ENCODE results near the gene EBP.

GRCh38 chrX:48482526-48482925 is 39.1 kb upstream of the EBP start:
- TF ChIP-seq CTCF (IDR thresholded peaks at IDR 0.05) (no peak), POLR2A (IDR thresholded peaks at IDR 0.05) (no peak)

Measured in breast epithelium (tissue), 3 donors.